Hepatocyte (in vitro differentiated cells): ENCODE measurements around the gene SERPINB6.
"Not testable (repeated sequence)": the region's sequence is repeated elsewhere in the genome, so short reads cannot be mapped to it uniquely, and the experiment has no call there.

Source experiments
- CTCF ChIP-seq: fragments of 200-600 bp; sonication (generic); IDR thresholded peaks from 2 replicates; pipeline ENCODE4 v1.5.1; 2016; ENCODE audit warnings: antibody characterized with exemption, mild to moderate bottlenecking; ENCODE audit not compliant: poor library complexity
- EZH2 ChIP-seq: fragments of 200-600 bp; sonication (generic); IDR thresholded peaks from 2 replicates; pipeline ENCODE4 v1.6.1; 2016; ENCODE audit warnings: antibody characterized with exemption, mild to moderate bottlenecking, borderline replicate concordance
- EZH2phosphoT487 ChIP-seq: fragments of 200-600 bp; sonication (generic); IDR thresholded peaks from one replicate; pipeline ENCODE4 v1.6.1; 2018; ENCODE audit warnings: antibody characterized with exemption, mild to moderate bottlenecking, low read depth, moderate library complexity; ENCODE audit not compliant: unreplicated experiment, severe bottlenecking

DNA sequence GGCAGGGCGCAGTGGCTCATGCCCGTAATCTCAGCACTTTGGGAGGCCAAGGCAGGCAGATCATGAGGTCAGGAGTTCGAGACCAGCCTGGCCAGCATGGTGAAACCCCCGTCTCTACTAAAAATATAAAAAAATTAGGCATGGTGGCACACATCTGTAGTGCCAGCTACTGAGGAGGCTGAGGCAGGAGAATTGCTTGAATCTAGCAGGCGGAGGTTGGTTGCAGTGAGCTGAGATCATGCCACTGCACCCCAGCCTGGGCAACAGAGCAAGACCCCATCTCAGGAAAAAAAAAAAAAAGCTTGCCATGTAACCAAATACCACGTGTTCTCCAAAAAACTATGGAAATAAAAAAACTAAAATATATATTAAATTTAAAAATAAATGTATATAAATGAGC, 1.8 kb upstream of the SERPINB6 start:
- not testable (repeated sequence) for TF ChIP-seq CTCF, EZH2, EZH2phosphoT487
